ENCODE results near the gene MKKS. TPM values are rescaled to one million over a fixed set of nuclear protein-coding genes. Genes with fewer than 3 reads are reported as not detected.

Gene MKKS
- polyA plus RNA-seq, 3 donors = 37.1 to 37.5 (median 37.3) TPM

DNA sequence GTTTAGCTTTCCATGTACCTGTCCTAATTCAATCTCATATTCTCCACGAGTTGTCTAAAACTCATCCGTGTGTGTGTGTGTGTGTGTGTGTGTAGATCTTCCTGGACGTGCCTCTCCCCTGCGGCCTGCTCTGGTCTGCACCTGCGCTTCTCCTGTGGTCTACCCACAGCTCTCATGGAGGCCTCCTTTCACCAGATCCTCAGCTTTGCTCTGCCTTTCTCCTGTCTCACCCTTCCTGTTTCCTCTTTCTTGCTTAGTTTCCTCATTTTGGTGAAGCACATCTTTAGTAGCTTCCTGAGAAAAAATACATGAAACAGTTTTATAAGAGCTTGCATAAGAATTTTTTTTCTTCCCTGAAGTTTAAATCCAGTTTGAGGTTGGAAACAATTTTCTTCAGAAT lies 19.2 kb upstream of the MKKS start:
- no peak for DNase-seq (ENCODE audit: low read depth in 3 of 3, low spot score in 2 of 3)

DNA sequence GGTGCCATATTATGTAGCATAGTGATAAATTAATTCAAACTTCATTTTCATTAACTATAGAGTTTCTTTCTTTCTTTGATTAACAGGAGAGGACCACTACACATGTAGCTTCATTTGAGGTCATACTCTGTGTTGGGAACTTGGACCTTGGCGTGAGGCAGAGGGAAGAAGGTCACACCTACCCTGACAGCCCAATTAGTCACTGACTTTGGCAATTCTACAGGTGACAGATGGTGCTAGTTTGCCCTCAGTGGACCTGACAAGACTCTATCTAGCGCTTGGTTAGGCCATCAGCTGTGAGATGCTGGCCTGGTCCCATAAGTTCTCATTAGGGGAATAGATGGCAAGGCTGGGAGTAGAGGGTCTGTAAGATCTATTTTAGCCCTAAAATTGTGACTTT lies 15.2 kb upstream of the MKKS start:
- no peak for DNase-seq (ENCODE audit: low read depth in 3 of 3, low spot score in 2 of 3)

DNA sequence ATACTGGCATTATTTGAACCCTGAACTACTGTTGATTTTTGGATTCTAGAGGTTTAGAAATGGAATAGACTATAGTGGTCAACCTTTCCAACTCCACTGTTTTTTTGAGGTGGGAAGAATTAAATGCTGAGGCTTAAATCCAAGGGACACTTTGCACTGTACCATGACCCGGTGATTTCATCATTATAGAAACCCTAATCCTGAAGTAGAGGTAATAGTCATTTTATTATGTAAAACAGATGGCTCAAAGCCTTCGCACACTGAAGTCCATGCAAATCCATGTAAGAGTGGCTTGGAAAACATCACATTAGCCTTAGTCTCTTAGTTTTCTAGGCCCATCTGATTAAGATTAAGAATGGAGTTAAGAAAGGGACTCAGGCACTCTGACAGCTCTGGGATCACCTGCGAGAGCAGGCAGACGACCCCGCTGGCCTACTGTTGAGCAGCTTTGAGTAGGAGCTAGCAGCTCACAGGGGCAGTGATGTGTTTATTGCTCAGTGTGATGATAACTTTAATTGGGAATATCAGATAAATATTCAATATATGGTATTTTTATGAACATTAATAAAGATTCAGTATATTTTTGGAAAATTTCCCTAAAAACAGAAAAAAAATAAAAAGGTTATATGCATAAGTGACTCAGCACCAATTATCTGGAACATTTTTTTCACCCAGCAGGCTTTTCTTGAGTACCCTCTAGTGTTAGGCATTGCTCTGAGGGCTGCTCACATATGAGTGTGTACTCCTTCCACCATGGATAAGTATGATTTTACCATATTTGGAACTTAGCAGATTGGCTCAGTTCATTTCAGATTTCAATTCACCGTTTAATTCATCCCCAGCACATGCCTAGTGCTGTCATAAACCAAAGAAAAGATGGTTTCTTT lies 14.5 kb upstream of the MKKS start:
- no peak for DNase-seq (ENCODE audit: low read depth in 3 of 3, low spot score in 2 of 3)

DNA sequence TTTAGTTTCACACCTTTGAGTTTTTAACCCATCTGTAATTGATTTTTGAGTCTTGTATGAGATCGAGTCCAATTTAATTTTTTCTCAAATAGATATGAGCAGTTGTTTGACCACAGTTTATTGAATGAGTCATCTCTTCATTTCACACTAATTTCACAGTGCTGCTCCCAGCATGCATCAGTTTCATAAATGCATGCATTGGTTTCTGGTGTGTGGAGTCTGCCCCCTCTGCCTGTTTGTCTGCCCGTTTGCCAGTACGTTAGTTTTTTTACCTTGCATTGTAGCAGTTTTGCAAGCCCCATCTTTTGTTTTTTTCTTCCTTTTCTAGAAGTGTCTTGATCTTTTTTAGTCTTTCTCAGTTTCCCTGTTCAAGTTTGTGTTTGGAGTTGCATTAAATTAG lies 13.0 kb upstream of the MKKS start:
- DNase-seq (ENCODE audit: low read depth in 3 of 3, low spot score in 2 of 3) = no peak

GRCh38 chr20:10445758-10446157 lies 11.7 kb upstream of the MKKS start:
- no peak for DNase-seq (ENCODE audit: low read depth in 3 of 3, low spot score in 2 of 3)

GRCh38 chr20:10443936-10444335 lies 9.9 kb upstream of the MKKS start:
- no peak for DNase-seq (ENCODE audit: low read depth in 3 of 3, low spot score in 2 of 3)

DNA sequence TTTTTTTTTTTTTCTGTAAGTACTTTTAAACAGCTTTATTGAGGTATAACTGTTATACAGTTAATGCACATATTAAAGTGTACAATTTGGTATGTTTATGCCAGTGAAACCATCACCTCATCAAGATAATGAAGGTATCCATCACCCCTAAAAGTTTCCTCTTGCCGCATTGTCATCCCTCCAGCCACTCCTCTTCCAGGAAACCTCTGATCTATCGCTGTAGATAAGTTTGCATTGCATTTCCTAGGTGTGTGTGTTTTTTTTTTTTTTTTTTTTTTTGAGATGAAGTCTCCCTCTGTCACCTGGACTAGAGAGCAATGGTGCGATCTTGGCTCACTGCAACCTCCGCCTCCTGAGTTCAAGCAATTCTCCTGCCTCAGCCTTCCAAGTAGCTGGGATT lies 4.2 kb upstream of the MKKS start:
- DNase-seq (ENCODE audit: low read depth in 3 of 3, low spot score in 2 of 3) = no peak

- no peak for DNase-seq (ENCODE audit: low read depth in 3 of 3, low spot score in 2 of 3)
These were observed 2.2 kb upstream of the MKKS start for GRCh38 chr20:10436053-10436699.

GRCh38 chr20:10434832-10435812 lies 1.1 kb upstream of the MKKS start, which contains the start of gene SLX4IP:
TSS of gene SLX4IP (plus strand) at chr20:10435305. CDS start at chr20:10458205, 22,900 bp downstream.
- peak; percentile 94 to 96 (median 96) for DNase-seq (ENCODE audit: low read depth in 3 of 3, low spot score in 2 of 3)

DNA sequence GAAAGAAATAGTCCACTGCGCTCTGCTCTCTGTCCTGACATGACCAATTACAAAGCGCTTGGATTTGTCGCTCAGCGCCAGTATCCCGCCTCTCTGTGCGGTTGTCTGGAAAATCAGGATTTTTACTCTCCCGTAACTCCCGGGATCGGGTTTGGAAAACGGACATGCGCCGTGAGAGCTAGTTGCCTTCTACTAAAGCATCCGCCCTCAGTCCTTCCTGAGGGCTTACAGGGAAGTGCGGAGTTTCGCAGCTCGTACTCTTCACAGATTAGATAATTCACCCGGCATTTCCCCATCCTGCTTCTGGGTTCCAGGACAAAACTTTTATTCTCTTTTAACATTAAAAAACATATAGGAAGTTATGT lies 427 bp upstream of the MKKS start:
- DNase-seq (ENCODE audit: low read depth in 3 of 3, low spot score in 2 of 3) = peak; percentile 97 to 99 (median 98)

- peak in 1 of 3 donors; percentile 3 for DNase-seq (ENCODE audit: low read depth in 3 of 3, low spot score in 2 of 3)
These were observed 904 bp downstream of the MKKS start for GRCh38 chr20:10433014-10433622.

DNA sequence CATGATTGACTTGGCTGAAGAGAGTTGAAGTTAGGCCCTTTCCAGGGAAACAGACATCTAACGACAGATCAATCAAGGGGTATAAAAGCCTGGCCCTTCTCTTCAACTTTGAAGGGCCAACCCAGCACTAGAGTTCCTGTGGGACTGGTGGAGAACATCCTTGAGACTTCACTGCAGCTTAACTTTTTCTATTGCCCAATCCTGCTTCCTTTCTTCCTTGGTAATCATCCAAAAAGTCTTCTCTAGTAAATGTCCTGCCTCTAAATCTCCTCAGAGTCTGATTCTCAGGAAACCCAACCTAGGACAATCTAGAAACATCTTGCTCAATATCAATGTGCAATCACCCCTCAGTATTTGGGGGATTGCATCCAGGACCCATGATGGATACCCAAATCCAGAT lies 1.9 kb downstream of the MKKS start:
- DNase-seq (ENCODE audit: low read depth in 3 of 3, low spot score in 2 of 3) = no peak

GRCh38 chr20:10430704-10431103 lies 3.3 kb downstream of the MKKS start:
- no peak for DNase-seq (ENCODE audit: low read depth in 3 of 3, low spot score in 2 of 3)

DNA sequence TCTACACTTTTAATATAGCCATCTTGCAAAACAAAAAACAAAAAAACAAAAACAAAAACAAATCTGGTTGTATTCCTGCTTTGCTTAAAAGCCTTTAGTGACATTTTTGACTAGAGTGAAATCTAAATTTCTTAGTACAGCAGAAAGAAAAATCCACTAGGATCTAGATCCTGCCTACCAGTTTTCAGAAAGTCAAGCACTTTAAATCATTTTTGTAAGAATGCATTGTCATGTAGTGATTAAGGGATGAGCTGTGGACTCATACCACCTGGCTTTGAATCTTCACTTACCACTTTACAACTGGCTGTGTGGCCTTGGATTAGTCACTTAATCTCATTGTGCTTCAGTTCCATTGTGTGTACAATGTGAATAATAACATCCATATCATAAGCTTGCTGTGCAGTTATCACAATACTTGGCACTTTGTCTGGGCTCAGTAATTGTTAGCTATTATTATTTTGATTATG lies 4.0 kb downstream of the MKKS start:
- DNase-seq (ENCODE audit: low read depth in 3 of 3, low spot score in 2 of 3) = no peak

- no peak for DNase-seq (ENCODE audit: low read depth in 3 of 3, low spot score in 2 of 3)
These were observed 4.5 kb downstream of the MKKS start for GRCh38 chr20:10429443-10429981.

DNA sequence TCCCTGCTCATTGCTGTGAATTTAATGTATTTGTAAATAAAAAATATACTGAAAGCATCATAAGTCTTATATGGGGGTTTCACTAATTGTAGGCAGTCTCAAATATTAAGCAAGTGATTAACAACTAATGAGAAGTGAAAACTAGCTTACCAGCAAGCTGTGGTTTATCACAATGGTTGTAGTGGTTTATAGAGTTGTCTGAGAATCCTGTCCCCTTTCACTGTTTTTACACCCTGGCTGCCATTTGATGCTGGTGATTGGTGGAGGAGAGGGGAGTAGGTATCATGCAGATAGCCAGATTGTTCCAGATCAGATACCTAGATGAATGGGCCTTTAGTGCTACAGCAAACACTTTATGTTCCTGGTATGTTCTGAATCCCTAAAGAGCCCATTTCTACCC lies 6.0 kb downstream of the MKKS start:
- DNase-seq (ENCODE audit: low read depth in 3 of 3, low spot score in 2 of 3) = no peak

DNA sequence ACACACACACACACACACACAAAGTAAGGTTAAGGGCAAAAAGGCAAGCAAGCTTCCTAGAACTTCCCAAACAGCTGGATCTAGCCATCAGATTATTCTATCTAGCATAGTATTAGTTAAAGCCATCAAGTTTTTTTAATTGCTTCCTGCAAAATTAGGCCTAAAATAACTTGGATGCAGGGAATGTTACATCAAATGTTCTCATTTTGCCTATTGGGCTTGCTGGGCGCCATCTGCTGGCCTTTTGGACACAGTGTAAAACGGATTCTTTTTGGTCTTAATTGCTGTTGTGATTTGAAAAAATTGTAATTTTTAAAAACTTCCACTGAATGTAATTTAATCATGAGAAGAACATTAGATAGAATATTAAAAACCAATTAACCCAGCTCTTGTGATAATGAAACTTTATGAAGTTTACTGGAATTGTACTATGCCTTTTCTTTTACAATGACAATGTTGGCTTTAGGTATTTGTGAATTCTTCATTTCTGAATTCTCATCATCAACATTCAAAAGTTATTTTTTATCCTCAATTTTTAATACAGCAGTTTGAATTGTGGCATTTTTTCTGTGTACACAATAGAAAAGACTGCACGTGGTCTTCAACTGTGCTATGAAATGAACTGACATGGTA lies 6.8 kb downstream of the MKKS start:
- DNase-seq (ENCODE audit: low read depth in 3 of 3, low spot score in 2 of 3) = peak; percentile 20 to 37 (median 36)

DNA sequence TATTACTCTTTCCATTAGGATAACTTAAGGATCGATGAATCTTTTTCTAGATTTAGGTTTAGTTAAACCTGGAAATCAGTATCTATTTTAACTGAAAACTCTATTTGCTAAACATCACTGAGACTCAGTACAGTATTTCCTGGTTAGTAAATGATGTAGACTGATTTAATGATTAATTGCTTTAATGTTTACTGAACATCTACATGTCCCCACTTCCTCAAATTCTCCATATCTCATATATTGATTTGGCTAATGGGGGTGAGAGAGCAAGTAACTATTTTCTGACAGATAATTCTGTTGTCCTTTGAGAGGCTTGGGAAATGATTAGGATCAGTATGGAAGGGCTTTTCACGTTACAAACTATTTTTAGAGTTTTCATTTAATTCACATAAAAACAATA lies 10.3 kb downstream of the MKKS start:
- DNase-seq (ENCODE audit: low read depth in 3 of 3, low spot score in 2 of 3) = no peak

DNA sequence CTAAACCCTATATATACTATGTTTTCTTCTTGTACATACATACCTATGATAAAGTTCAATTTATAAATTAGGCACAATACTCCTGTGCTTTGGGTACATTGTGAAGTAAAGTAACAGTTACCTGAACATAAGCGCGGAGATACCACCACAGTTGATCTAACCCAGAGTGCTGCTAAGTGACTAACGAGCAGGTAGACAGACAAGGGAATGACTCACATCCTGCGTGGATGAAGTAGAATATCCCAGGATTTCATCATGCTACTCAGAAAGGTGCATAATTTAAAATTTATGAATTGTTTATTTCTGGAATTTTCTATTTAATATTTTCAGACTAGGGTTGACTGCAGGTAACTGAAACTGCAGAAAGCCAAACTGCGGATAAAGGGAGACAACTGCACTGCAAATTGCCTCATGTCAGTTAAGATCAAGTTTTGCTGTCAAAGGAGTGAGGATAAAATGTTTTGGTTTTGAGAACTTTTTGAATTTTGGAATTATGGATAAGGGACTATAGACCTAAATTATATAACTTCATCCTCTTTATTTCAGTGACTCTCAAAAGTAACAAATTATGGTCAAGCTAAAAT lies 14.4 kb downstream of the MKKS start:
- no peak for DNase-seq (ENCODE audit: low read depth in 3 of 3, low spot score in 2 of 3)

All from right renal cortex interstitium (tissue), 3 donors.